Nephron progenitor cell (in vitro differentiated cells): ENCODE data around the gene GPR162.
A peak's percentile ranks its signal among the peaks of the same experiment; 100 is the strongest.

Source experiments
- DNase-seq: peaks from one replicate; pipeline ENCODE4 v3.0.0; 2021
- H3K27ac Mint-ChIP-seq: 2 replicates; pipeline ENCODE4 v1.8.0; 2021; ENCODE audit warnings: mild to moderate bottlenecking, moderate library complexity, mixed read lengths
- H3K27me3 Mint-ChIP-seq: 2 replicates; pipeline ENCODE4 v1.8.0; 2021; ENCODE audit warnings: mild to moderate bottlenecking, low read depth, mixed read lengths; ENCODE audit not compliant: poor library complexity
- H3K36me3 Mint-ChIP-seq: 2 replicates; pipeline ENCODE4 v1.8.0; 2021; ENCODE audit warnings: low read depth, mixed read lengths
- H3K4me1 Mint-ChIP-seq: 2 replicates; pipeline ENCODE4 v1.8.0; 2021; ENCODE audit warnings: mixed read lengths
- H3K4me3 Mint-ChIP-seq: 2 replicates; pipeline ENCODE4 v1.8.0; 2021; ENCODE audit warnings: mild to moderate bottlenecking, moderate library complexity, mixed read lengths
- H3K9me3 Mint-ChIP-seq: 2 replicates; pipeline ENCODE4 v1.8.0; 2021; ENCODE audit warnings: mild to moderate bottlenecking, moderate library complexity, mixed read lengths
- TF ChIP-seq, protein P1 (sequence below): fragments of 200-600 bp; sonication (generic); IDR thresholded peaks from 2 replicates; pipeline ENCODE4 v1.5.0; 2021; ENCODE audit warnings: antibody characterized with exemption

The GPR162 gene

DNA sequence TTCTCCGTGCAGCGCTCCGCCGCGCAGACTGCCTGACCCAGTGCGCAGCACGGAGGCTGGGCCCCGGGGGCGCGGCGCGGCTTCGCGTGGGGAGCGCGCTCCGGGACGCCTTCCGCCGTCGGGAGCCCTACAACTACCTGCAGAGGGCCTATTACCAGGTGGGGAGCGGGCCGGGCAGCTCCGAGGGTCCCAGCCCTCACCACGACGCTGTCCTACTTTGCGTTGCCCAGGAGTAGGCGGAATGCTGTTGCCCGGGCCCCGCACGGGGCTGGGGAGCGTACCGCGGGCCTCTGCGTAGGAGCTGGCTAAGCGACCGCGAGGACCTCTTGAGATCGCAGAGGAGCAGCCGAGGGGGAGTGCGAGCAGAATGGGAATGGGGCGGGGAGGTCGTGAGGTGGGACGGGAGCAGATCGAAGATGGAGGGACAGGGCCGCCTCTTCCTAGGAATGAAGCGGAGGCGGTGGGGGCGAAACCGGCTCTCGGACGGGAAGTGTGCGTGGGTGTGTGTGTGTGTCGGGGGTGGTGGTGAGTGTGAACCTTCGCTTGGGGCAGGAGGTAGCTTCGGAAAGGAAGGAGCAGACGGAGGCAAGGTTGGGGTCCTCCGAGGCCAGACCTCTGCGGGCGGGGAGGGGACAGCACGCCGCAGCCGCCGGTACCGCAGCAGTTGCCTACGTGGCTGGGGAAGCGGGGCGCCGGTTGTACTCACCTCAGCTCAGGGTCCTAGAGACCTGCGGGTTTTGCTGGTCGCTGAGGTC is 7.3 kb downstream of the GPR162 start:
- H3K9me3 Mint-ChIP-seq: no peaks in the 10 kb centered on the region
- TF ChIP-seq, protein P1, sequence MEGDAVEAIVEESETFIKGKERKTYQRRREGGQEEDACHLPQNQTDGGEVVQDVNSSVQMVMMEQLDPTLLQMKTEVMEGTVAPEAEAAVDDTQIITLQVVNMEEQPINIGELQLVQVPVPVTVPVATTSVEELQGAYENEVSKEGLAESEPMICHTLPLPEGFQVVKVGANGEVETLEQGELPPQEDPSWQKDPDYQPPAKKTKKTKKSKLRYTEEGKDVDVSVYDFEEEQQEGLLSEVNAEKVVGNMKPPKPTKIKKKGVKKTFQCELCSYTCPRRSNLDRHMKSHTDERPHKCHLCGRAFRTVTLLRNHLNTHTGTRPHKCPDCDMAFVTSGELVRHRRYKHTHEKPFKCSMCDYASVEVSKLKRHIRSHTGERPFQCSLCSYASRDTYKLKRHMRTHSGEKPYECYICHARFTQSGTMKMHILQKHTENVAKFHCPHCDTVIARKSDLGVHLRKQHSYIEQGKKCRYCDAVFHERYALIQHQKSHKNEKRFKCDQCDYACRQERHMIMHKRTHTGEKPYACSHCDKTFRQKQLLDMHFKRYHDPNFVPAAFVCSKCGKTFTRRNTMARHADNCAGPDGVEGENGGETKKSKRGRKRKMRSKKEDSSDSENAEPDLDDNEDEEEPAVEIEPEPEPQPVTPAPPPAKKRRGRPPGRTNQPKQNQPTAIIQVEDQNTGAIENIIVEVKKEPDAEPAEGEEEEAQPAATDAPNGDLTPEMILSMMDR: no peak
- H3K27ac Mint-ChIP-seq: peak overlapping the region; percentile 97
- peaks cover 12% of the 10 kb centered on the region for H3K27me3 Mint-ChIP-seq
- DNase-seq: peak; percentile 63
- H3K36me3 Mint-ChIP-seq: peaks cover 38% of the 10 kb centered on the region
- H3K4me3 Mint-ChIP-seq: peak overlapping the region; percentile 99
- H3K4me1 Mint-ChIP-seq: peaks cover 67% of the 10 kb centered on the region

DNA sequence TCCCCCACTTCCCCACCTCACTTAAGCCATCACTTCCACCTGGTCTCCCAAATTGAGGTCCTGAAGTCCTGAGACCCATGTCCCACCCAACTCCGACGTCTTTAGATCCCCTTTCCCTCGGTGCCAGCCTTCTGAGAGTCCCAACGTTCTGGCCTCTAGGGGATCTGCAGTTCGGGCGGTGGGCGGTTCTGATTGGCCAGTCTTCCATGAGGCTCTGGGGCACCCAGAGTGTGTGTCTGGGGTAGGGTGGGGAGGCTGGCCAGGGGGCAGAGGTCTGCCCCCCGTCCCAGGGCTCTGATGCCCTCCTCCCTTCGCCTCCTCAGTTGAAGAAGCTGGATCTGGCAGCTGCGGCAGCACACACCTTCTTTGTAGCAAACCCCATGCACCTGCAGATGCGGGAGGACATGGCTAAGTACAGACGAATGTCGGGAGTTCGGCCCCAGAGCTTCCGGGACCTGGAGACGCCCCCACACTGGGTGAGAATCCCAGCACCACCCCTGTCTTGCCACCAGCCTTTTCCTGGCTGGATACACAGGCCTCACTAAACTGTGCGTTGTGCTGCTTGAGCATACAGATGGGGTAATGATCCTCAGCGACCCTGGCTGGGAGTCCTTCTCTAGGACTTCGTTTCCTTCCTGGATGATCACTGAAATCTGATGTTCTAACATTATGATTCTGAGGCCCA is 8.1 kb downstream of the GPR162 start:
- peaks cover 43% of the 10 kb centered on the region for H3K36me3 Mint-ChIP-seq
- H3K27ac Mint-ChIP-seq: peak overlapping the region; percentile 97
- H3K4me3 Mint-ChIP-seq: peak overlapping the region; percentile 99
- H3K27me3 Mint-ChIP-seq: peaks cover 11% of the 10 kb centered on the region
- H3K9me3 Mint-ChIP-seq: no peaks in the 10 kb centered on the region
- TF ChIP-seq, protein P1: no peak
- H3K4me1 Mint-ChIP-seq: peaks cover 60% of the 10 kb centered on the region
- no peak for DNase-seq

DNA sequence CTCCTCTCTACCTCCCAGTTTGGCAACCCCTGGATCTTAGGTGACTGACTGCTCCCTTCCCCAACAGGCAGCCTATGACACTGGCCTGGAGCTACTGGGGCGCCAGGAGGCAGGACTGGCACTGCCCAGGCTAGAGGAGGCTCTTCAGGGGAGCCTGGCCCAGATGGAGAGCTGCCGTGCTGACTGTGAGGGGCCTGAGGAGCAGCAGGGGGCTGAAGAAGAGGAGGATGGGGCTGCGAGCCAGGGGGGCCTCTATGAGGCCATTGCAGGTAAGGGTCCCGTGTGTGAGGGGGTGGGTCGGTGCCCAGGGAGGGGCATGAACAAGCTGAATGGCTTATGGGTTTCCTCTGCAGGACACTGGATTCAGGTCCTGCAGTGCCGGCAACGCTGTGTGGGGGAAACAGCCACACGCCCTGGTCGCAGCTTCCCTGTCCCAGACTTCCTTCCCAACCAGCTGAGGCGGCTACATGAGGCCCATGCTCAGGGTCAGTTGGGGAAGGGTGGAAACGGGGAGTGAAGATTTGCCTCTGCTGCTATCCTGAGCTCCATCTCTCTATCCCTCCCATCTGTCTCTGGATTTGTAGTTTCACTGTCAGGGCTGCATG is 8.8 kb downstream of the GPR162 start:
- Mint-ChIP-seq H3K27me3 (peaks cover 4% of the 10 kb centered on the region), H3K4me1 (peaks cover 53% of the 10 kb centered on the region), H3K9me3 (no peaks in the 10 kb centered on the region), H3K36me3 (peaks cover 42% of the 10 kb centered on the region), H3K4me3 (peak overlapping the region; percentile 99), H3K27ac (no peak overlapping the region)
- TF ChIP-seq, protein P1: no peak
- DNase-seq: no peak

DNA sequence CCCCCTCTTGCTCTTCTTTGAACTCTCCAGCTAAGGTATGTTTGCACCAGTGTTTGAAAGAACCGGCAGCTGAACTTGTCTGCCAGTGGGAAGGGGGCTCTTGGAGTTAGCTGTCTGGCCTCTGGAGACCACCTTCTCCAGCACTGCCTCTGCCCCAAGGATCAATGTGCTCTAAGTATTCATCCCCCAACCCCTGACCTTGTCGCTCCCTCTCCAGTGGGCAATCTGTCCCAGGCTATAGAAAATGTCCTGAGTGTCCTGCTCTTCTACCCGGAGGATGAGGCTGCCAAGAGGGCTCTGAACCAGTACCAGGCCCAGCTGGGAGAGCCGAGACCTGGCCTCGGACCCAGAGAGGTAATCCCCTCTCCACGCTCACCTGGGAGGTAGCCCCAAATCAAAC is 9.4 kb downstream of the GPR162 start:
- Mint-ChIP-seq H3K9me3 (no peaks in the 10 kb centered on the region), H3K27ac (peak overlapping the region; percentile 12), H3K27me3 (peaks cover 1% of the 10 kb centered on the region), H3K36me3 (peaks cover 45% of the 10 kb centered on the region), H3K4me1 (peaks cover 47% of the 10 kb centered on the region), H3K4me3 (peak overlapping the region; percentile 72)
- TF ChIP-seq, protein P1: no peak
- no peak for DNase-seq

DNA sequence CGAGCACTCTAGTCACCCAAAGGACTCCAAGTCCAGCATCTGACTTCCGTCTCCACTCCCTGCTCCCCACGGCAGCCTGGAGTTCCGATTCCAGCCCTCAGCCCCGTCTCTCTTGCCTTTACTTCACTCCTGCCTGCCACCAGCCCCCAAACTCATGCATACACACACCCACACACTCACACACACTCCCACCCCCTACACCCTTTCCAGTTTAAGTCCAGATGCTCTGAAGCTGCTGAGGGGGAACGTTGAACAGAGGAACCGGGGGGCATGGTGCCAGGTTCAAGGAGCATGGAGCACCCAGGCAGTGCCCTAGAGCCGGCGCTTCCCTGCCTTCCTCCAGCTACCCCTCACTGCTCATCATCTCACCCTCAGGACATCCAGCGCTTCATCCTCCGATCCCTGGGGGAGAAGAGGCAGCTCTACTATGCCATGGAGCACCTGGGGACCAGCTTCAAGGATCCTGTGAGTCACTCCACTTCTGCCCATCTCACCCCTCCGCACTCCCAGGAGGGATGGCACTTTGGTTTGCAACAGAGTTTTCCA is 9.9 kb downstream of the GPR162 start:
- TF ChIP-seq, protein P1: no peak
- Mint-ChIP-seq H3K4me3 (no peak overlapping the region), H3K9me3 (no peaks in the 10 kb centered on the region), H3K27me3 (peaks cover 5% of the 10 kb centered on the region), H3K27ac (peak overlapping the region; percentile 12), H3K36me3 (peaks cover 51% of the 10 kb centered on the region), H3K4me1 (peaks cover 41% of the 10 kb centered on the region)
- no peak for DNase-seq
